HEK293 (cell line): ENCODE results near the gene SPEG.

Experiments used
- GLIS2 ChIP-seq: fragments of 450-650 bp; formaldehyde crosslinking; IDR thresholded peaks from 2 replicates; pipeline ENCODE4 v1.5.1; 2016; ENCODE audit warnings: missing biosample characterization, missing genetic modification characterization
- HOXC10 ChIP-seq: sonication (generic); formaldehyde crosslinking; IDR thresholded peaks from 2 replicates; pipeline ENCODE4 v1.8.1; 2023; ENCODE audit warnings: mild to moderate bottlenecking, missing genetic modification reagents
- HOXD13 ChIP-seq: sonication (generic); formaldehyde crosslinking; IDR thresholded peaks from 2 replicates; pipeline ENCODE4 v1.8.0; 2022; ENCODE audit warnings: missing genetic modification reagents, borderline replicate concordance
- KLF16 ChIP-seq: fragments of 450-650 bp; formaldehyde crosslinking; IDR thresholded peaks from 2 replicates; pipeline ENCODE4 v1.5.1; 2017; ENCODE audit warnings: missing biosample characterization, missing genetic modification characterization
- MZF1 ChIP-seq: fragments of 450-650 bp; formaldehyde crosslinking; IDR thresholded peaks from 2 replicates; pipeline ENCODE4 v1.5.1; 2017; ENCODE audit warnings: missing biosample characterization, missing genetic modification characterization, borderline replicate concordance
- PRDM1 ChIP-seq: fragments of 450-650 bp; formaldehyde crosslinking; IDR thresholded peaks from 2 replicates; pipeline ENCODE4; 2016; ENCODE audit warnings: missing biosample characterization, missing genetic modification characterization
- SETDB1 ChIP-seq: IDR thresholded peaks from one replicate; pipeline ENCODE4 v1.6.1; 2017; ENCODE audit warnings: mild to moderate bottlenecking, low read length, moderate library complexity, mixed read lengths; ENCODE audit not compliant: insufficient read length
- ZBTB20 ChIP-seq: fragments of 450-650 bp; formaldehyde crosslinking; IDR thresholded peaks from 2 replicates; pipeline ENCODE4 v1.5.1; 2016; ENCODE audit warnings: missing biosample characterization, missing genetic modification characterization
- ZBTB48 ChIP-seq: fragments of 450-650 bp; formaldehyde crosslinking; IDR thresholded peaks from 2 replicates; pipeline ENCODE4 v1.5.1; 2016; ENCODE audit warnings: missing biosample characterization, missing genetic modification characterization
- ZEB2 ChIP-seq: fragments of 450-650 bp; formaldehyde crosslinking; IDR thresholded peaks from 2 replicates; pipeline ENCODE4 v1.5.1; 2016; ENCODE audit warnings: missing biosample characterization, missing genetic modification characterization
- ZFHX2 ChIP-seq: fragments of 450-650 bp; formaldehyde crosslinking; conservative IDR thresholded peaks from 2 replicates; pipeline ENCODE4 v1.5.1; 2016; ENCODE audit warnings: missing biosample characterization, missing genetic modification characterization
- ZFP69B ChIP-seq: fragments of 450-650 bp; formaldehyde crosslinking; IDR thresholded peaks from 2 replicates; pipeline ENCODE4 v1.5.1; 2016; ENCODE audit warnings: missing biosample characterization, missing genetic modification characterization
- ZNF133 ChIP-seq: fragments of 450-650 bp; formaldehyde crosslinking; IDR thresholded peaks from 2 replicates; pipeline ENCODE4 v1.5.1; 2016; ENCODE audit warnings: missing biosample characterization, missing genetic modification characterization
- ZNF148 ChIP-seq: fragments of 450-650 bp; formaldehyde crosslinking; IDR thresholded peaks from 2 replicates; pipeline ENCODE4 v1.5.0; 2017; ENCODE audit warnings: missing biosample characterization, missing genetic modification characterization, borderline replicate concordance
- ZNF2 ChIP-seq: fragments of 450-650 bp; formaldehyde crosslinking; IDR thresholded peaks from 2 replicates; pipeline ENCODE4 v1.5.1; 2016; ENCODE audit warnings: missing biosample characterization, missing genetic modification characterization
- ZNF248 ChIP-seq: fragments of 450-650 bp; formaldehyde crosslinking; IDR thresholded peaks from 2 replicates; pipeline ENCODE4 v1.5.1; 2017; ENCODE audit warnings: missing biosample characterization, missing genetic modification characterization
- ZNF335 ChIP-seq: fragments of 450-650 bp; formaldehyde crosslinking; conservative IDR thresholded peaks from 2 replicates; pipeline ENCODE4 v1.5.1; 2016; ENCODE audit warnings: missing biosample characterization, missing genetic modification characterization
- ZNF37A ChIP-seq: fragments of 450-650 bp; IDR thresholded peaks from 2 replicates; pipeline ENCODE4 v1.5.1; 2018; ENCODE audit warnings: missing biosample characterization, missing genetic modification characterization
- ZNF404 ChIP-seq: fragments of 450-650 bp; formaldehyde crosslinking; IDR thresholded peaks from 2 replicates; pipeline ENCODE4 v1.5.1; 2017; ENCODE audit warnings: missing biosample characterization, missing genetic modification characterization
- ZNF76 ChIP-seq: fragments of 450-650 bp; formaldehyde crosslinking; IDR thresholded peaks from 2 replicates; pipeline ENCODE4; 2016; ENCODE audit warnings: low read depth, missing biosample characterization, missing genetic modification characterization, borderline replicate concordance
- ZNF777 ChIP-seq: fragments of 450-650 bp; formaldehyde crosslinking; IDR thresholded peaks from 2 replicates; pipeline ENCODE4 v1.5.1; 2017; ENCODE audit warnings: missing biosample characterization, missing genetic modification characterization, borderline replicate concordance
- ZXDB ChIP-seq: fragments of 450-650 bp; formaldehyde crosslinking; IDR thresholded peaks from 2 replicates; pipeline ENCODE4 v1.5.1; 2016; ENCODE audit warnings: missing biosample characterization, missing genetic modification characterization
- TF ChIP-seq, protein P1 (sequence below): fragments of 450-650 bp; formaldehyde crosslinking; IDR thresholded peaks from 2 replicates; pipeline ENCODE4 v1.5.1; 2016; ENCODE audit warnings: missing biosample characterization, missing genetic modification characterization
- TF ChIP-seq, protein P2 (sequence below): fragments of 450-650 bp; formaldehyde crosslinking; conservative IDR thresholded peaks from 2 replicates; pipeline ENCODE4 v1.5.1; 2016; ENCODE audit warnings: low read depth, missing biosample characterization, missing genetic modification characterization
- TF ChIP-seq, protein P3 (sequence below): fragments of 450-650 bp; formaldehyde crosslinking; IDR thresholded peaks from 2 replicates; pipeline ENCODE4 v1.5.1; 2016; ENCODE audit warnings: missing biosample characterization, missing genetic modification characterization

Gene SPEG

GRCh38 chr2:219387306-219388120 is 47.1 kb upstream of the SPEG start, which contains the start of gene DNPEP (continued):
- no peak for TF ChIP-seq SETDB1
- peak; percentile 52; the same call in 1 of the 2 replicates for TF ChIP-seq ZXDB
- peak; percentile 88 for TF ChIP-seq ZFP69B (tag by site-specific recombination)
- TF ChIP-seq ZNF404 (tag by site-specific recombination): no peak
- TF ChIP-seq, protein P1, sequence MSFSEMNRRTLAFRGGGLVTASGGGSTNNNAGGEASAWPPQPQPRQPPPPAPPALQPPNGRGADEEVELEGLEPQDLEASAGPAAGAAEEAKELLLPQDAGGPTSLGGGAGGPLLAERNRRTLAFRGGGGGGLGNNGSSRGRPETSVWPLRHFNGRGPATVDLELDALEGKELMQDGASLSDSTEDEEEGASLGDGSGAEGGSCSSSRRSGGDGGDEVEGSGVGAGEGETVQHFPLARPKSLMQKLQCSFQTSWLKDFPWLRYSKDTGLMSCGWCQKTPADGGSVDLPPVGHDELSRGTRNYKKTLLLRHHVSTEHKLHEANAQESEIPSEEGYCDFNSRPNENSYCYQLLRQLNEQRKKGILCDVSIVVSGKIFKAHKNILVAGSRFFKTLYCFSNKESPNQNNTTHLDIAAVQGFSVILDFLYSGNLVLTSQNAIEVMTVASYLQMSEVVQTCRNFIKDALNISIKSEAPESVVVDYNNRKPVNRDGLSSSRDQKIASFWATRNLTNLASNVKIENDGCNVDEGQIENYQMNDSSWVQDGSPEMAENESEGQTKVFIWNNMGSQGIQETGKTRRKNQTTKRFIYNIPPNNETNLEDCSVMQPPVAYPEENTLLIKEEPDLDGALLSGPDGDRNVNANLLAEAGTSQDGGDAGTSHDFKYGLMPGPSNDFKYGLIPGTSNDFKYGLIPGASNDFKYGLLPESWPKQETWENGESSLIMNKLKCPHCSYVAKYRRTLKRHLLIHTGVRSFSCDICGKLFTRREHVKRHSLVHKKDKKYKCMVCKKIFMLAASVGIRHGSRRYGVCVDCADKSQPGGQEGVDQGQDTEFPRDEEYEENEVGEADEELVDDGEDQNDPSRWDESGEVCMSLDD (tag by site-specific recombination): 0 out of 2 replicates have a peak, but pooled peaks have one; percentile 28
- TF ChIP-seq ZEB2 (tag by site-specific recombination): peak; percentile 53; the same call in 1 of the 2 replicates
- no peak for TF ChIP-seq HOXD13 (CRISPR knock-in tag)
- peak; percentile 27; the same call in 1 of the 2 replicates for TF ChIP-seq ZFHX2 (tag by site-specific recombination)
- TF ChIP-seq KLF16: peak; percentile 62; the same call in 1 of the 2 replicates
- no peak for TF ChIP-seq ZNF37A (tag by site-specific recombination)
- peak; percentile 47; the same call in 1 of the 2 replicates for TF ChIP-seq ZNF76 (tag by site-specific recombination)
- no peak for TF ChIP-seq MZF1 (tag by site-specific recombination)
- TF ChIP-seq ZNF335 (tag by site-specific recombination): peak; percentile 94
- no peak for TF ChIP-seq ZNF148 (tag by site-specific recombination)
- peak; percentile 77 for TF ChIP-seq ZBTB20
- TF ChIP-seq PRDM1 (tag by site-specific recombination): no peak
- TF ChIP-seq GLIS2 (tag by site-specific recombination): peak; percentile 78
- TF ChIP-seq, protein P2, sequence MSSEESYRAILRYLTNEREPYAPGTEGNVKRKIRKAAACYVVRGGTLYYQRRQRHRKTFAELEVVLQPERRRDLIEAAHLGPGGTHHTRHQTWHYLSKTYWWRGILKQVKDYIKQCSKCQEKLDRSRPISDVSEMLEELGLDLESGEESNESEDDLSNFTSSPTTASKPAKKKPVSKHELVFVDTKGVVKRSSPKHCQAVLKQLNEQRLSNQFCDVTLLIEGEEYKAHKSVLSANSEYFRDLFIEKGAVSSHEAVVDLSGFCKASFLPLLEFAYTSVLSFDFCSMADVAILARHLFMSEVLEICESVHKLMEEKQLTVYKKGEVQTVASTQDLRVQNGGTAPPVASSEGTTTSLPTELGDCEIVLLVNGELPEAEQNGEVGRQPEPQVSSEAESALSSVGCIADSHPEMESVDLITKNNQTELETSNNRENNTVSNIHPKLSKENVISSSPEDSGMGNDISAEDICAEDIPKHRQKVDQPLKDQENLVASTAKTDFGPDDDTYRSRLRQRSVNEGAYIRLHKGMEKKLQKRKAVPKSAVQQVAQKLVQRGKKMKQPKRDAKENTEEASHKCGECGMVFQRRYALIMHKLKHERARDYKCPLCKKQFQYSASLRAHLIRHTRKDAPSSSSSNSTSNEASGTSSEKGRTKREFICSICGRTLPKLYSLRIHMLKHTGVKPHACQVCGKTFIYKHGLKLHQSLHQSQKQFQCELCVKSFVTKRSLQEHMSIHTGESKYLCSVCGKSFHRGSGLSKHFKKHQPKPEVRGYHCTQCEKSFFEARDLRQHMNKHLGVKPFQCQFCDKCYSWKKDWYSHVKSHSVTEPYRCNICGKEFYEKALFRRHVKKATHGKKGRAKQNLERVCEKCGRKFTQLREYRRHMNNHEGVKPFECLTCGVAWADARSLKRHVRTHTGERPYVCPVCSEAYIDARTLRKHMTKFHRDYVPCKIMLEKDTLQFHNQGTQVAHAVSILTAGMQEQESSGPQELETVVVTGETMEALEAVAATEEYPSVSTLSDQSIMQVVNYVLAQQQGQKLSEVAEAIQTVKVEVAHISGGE: 0 out of 2 replicates have a peak, but pooled peaks have one; percentile 20
- no peak for TF ChIP-seq HOXC10
- no peak for TF ChIP-seq ZNF2
- TF ChIP-seq ZNF248 (tag by site-specific recombination): no peak
- TF ChIP-seq, protein P3, sequence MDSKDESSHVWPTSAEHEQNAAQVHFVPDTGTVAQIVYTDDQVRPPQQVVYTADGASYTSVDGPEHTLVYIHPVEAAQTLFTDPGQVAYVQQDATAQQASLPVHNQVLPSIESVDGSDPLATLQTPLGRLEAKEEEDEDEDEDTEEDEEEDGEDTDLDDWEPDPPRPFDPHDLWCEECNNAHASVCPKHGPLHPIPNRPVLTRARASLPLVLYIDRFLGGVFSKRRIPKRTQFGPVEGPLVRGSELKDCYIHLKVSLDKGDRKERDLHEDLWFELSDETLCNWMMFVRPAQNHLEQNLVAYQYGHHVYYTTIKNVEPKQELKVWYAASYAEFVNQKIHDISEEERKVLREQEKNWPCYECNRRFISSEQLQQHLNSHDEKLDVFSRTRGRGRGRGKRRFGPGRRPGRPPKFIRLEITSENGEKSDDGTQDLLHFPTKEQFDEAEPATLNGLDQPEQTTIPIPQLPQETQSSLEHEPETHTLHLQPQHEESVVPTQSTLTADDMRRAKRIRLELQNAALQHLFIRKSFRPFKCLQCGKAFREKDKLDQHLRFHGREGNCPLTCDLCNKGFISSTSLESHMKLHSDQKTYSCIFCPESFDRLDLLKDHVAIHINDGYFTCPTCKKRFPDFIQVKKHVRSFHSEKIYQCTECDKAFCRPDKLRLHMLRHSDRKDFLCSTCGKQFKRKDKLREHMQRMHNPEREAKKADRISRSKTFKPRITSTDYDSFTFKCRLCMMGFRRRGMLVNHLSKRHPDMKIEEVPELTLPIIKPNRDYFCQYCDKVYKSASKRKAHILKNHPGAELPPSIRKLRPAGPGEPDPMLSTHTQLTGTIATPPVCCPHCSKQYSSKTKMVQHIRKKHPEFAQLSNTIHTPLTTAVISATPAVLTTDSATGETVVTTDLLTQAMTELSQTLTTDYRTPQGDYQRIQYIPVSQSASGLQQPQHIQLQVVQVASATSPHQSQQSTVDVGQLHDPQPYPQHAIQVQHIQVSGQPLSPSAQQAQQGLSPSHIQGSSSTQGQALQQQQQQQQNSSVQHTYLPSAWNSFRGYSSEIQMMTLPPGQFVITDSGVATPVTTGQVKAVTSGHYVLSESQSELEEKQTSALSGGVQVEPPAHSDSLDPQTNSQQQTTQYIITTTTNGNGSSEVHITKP: 0 out of 2 replicates have a peak, but pooled peaks have one; percentile 20
- peak; percentile 78; the same call in 1 of the 2 replicates for TF ChIP-seq ZBTB48 (tag by site-specific recombination)
- no peak for TF ChIP-seq ZNF133 (tag by site-specific recombination)
- TF ChIP-seq ZNF777: 0 out of 2 replicates have a peak, but pooled peaks have one; percentile 18
